ENCODE measurements around the gene SYNDIG1.

SYNDIG1 gene

GRCh38 chr20:24469116-24469893, at the start of gene SYNDIG1:
Gene SYNDIG1 (plus strand): TSS chr20:24469629. CDS start chr20:24543098, 73,469 bp downstream.
- DNase-seq: no peak

DNA sequence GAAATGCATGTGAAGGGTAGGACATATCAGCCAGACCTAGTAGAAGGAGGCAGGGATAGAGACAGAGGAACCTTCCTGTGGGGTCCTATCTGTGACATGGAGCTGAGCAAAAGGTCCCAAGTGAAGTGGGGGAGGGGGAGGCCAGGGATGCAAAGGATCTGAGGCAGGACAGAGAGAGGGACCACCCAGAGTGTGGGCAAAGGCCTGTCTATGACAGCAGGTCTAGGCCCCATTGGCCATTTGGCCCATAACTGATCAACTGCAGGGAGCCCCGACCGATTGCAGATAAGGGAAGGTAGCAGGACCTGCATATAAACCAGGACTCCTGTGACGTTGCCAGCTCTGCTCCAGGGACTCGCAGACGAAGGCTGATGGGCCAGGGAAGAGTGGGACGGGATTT, 49.6 kb upstream of the SYNDIG1 start:
- DNase-seq: no peak

GRCh38 chr20:24420567-24420966, 48.9 kb upstream of the SYNDIG1 start:
- DNase-seq: no peak

DNA sequence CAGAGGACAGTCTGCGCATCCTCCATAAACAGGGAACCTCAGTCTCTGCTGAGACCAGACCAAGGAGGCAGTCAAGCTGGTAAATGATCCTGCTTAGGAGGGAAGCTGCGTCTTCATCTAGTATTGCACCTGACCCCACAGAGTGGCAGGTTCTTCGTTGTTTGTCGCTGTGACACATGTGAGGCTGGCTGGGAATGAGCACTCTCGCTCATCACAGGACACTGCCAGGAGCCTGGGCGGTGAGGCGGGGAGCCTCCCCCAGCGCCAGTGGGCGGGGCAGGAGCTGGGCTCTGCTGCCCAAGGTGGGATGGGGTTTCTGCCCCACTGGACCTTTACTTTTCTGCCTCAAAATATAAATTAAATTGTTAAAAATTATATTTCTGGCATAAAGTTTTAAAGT, 48.4 kb upstream of the SYNDIG1 start:
- DNase-seq: no peak

DNA sequence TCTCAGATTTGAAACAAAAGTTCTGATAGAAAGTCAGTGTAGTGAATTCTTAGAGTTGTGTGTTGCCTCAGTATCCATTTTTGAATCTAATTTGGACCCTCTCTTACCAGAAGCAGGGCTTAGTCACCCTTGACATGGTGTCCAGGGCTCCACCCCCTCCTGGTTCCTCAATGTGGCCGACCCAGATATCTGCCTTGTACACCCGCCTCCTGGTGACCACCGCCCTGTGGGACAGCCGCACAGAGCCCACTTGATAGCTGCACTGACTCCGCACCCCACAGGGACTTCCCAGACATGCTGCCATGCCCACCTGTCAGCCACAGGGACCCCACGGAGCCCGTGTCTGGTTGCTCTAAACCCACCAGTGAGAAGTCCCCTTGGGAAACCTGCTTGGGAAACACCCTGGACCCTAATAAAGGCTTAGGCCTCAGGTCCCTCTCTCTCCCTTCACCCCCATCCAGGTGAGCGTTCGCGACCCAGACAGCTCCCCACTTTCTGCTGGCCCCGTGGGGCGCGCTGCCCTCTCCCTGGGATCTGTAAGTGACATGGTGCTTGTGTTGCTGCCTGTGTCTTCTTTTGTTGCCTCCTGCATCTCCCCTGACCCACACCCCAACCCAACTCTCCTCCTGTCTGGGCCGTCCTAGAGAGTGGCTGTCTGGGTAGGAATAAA, 47.2 kb upstream of the SYNDIG1 start:
- no peak for DNase-seq

DNA sequence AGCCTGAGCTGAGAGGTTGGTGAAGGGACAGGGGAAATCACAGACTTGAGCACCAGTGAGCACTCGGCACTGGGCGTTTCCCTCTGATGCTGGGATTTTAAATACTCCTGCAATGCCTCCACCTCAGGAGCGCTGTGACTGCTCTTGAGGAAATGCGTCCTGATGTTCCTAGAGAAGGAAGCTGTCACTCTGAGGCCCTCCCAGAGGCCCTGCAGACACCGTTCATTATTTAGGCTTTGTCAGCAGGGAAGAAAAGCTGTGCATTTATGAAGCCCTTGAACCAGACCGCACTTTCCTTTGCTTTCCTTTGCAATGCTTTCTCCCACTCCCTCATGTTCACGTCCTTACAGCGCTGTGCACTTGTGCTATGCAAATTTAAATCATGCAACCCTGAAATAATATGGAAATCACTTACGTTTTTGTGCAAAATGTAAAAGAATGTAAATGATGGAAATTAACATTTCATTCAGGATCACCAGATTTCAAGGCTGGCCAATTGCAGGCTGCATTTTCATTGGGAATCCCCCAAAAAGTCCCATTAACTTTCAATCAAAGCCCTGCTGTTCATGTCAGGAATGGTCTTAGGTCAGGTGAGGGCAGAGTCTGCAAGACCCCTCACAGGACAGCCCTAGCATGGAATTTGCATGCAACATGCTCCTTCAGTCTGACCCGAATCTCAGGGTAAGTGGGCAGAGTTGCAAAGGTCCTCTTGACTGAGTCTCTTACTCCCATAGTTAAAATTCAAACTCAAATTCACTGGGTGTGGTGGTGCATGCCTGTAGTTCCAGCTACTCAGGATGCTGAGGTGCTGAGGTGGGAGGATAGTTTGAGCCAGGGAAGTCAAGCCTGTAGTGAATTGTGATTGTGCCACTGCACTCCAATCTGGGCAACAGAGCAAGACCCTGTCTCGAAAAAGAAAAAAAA, 45.8 kb upstream of the SYNDIG1 start:
- DNase-seq: no peak

GRCh38 chr20:24425523-24426135, 43.8 kb upstream of the SYNDIG1 start:
- no peak for DNase-seq

DNA sequence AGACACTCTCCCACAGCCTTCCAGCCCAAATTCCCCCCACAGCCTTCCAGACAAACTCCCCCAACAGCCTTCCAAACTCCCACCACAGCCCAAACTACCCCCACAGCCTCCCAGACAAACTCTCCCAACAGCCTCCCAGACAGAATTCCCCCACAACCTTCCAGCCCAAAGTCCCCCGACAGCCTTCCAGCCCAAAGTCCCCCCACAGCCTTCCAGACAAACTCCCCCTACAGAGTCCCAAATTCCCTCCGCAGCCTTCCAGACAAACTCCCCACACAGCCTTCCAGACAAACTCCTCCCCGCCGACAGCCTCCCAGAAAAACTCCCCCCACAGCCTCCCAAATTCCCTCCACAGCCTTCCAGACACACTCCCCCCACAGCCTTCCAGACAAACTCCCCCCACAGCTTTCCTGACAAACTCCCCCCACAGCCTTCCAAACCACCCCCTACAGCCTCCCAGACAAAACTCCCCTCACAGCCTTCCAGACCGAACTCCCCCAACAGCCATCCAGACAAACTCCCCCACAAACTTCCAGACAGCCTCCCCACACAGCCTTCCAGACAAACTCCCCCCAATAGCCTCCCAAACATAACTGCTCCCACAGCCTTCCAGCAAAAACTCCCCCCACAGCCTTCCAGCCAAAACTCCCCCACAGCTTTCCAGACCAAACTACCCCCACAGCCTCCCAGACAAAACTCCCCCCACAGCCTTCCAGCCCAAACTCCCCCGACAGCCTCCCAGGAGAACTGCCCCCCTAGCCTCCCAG, 38.0 kb upstream of the SYNDIG1 start:
- DNase-seq: no peak

- DNase-seq: no peak
Measured at GRCh38 chr20:24432046-24432442, 37.4 kb upstream of the SYNDIG1 start.

- no peak for DNase-seq
Measured at GRCh38 chr20:24436160-24436559, 33.3 kb upstream of the SYNDIG1 start.

DNA sequence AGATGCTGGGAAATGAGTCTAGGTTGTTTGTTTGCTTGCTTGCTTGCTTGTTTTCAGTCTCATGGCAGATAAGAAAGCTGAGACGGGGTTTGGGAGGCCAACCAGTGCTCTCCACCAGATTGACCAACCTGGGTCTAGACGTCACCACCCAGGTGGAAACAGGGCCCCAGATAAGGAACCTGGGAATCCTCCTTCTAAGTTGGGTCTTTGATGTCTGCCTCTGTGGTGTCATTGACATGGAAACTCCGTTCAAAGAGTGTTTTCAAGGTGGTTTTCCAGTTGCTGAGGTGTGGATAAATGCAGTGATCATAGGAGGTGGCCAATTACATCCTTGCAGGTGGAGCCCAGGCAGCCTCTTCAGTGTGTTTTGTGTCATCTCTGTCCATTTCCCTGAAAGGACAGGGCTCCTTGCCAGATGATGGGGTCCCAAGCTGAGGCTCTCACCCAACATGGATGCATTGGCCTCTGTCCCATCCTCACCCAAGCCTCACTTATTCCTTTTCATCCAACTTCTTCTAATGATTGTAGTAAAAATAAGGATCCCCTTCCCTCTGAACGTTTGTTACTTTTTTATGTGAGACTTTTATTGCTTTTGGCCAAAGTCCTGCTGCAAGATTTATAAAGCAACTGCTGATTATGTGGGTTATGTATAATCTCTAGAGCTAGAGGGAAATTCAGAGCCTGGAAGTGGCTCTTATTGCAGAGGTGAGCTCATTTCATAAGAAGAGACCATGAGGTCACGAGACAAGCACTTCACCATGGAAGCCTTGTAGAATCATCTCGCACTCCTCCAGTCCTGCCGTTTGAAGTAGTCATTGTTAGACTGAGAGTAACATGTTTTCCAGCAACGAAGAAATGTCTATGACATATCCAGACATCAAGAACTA, 32.0 kb upstream of the SYNDIG1 start:
- DNase-seq: no peak

GRCh38 chr20:24438331-24438730, 31.1 kb upstream of the SYNDIG1 start:
- DNase-seq: no peak

GRCh38 chr20:24439737-24440387, 29.6 kb upstream of the SYNDIG1 start:
- DNase-seq: no peak

DNA sequence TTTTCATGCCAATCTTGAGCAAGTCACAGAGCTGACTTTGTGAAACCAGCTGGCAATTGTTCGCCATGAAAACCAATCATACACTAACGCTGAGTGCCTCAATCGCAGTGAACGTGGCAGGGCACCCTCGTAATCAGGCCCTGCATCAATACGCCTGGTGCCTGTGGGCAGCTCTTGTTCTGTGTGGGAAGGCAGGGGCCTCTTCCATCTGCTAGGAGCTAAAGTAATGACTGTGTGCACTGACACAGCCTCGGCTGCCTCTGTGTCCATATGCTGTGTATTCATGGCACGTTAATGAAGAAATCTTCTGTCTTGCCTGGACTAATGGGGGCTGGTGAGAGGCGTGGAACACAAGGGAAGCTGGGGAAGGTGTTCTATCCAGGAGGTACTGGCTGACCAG, 27.8 kb upstream of the SYNDIG1 start:
- no peak for DNase-seq

GRCh38 chr20:24442909-24443308, 26.5 kb upstream of the SYNDIG1 start:
- no peak for DNase-seq

DNA sequence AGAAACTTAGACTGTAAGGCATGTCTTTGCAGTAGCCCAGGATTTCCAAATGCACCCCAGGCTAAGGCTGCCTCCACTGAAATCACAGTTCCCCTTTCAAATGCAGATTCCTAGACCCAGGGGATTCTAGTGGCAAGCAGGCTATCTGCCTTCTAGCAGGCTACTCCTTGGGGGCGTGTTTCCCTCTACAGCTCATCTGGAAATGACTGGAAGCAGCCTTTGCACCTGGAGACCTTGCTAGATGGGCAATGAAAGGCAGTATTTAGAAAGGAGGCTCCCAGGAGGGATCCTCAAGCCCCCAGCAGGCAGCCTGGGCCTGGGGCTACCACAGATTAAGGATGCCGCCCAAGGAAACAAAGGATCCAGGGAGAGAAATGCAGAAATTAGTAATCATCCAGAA, 26.0 kb upstream of the SYNDIG1 start:
- no peak for DNase-seq

DNA sequence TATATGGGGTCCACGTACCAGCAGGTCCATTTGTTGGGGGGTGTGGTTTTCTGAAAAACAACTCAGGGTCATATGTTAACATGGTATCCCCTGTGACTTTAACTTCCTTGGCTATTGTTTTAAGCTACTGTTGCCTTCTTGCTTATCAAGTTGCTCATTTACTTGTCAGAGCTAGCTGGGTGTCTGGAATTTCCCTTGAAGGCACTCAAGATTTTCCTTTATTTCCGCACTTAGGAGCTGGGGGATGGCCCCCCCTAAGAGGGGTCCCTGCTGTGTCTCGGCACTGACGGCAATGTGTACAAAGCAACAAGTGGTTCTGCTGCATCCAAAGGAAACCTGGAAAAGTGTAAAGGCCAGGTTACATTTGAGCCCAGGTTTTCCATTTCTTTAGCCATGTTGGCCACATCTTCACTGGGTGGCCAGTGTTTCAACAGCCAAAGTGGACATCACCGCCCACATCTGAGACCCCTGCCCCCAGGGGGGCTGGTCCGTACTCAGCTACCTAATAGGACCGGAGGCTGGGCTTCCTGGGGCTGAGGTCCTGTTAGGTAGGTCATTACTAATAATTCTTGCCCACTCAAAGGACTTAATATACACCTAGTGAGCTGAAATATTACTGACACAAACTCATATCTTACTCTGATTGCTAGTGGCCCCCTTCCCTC, 24.8 kb upstream of the SYNDIG1 start:
- DNase-seq: no peak

DNA sequence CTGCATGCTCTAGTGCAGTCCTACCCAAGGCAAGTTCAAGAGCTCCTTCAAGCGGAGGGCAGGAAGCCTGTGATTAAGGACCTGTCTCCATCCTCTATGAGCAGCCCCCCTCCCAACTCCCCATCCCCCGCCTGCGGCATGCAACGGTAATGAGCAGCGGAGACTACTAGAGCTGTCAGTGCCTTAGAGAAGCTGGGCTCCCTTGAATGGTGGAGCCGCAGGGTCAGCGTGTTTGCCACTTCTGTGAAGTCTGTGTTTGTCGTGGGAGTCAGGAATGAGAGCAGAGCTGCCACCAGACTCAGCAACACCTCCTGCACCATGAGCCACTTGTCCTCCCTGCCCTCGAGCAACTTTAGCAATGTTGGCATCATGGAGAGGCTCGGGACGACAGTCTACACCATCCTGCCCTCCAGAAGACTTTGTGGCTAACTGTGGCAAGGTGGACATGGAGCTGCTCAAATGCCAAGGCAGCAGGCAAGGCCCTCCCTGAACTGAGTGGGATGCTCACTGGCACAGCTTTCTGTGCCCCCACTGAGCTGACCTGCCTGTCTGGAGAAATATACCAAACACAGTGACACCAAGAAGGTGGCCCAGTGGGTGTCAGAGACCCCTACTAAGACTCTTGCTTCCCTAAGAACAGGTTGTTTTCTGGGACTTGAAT, 23.8 kb upstream of the SYNDIG1 start:
- no peak for DNase-seq

GRCh38 chr20:24446811-24447210, 22.6 kb upstream of the SYNDIG1 start:
- no peak for DNase-seq

Data from activated naive CD4-positive, alpha-beta T cell treated with anti-CD3 and anti-CD28 coated beads, Interleukin-2, amount 50 U/mL, for 16 hours (primary cell).